ENCODE measurements around the gene PPIH.
"Not testable (repeated sequence)": the region's sequence is repeated elsewhere in the genome, so short reads cannot be mapped to it uniquely, and the experiment has no call there.

Gene PPIH

DNA sequence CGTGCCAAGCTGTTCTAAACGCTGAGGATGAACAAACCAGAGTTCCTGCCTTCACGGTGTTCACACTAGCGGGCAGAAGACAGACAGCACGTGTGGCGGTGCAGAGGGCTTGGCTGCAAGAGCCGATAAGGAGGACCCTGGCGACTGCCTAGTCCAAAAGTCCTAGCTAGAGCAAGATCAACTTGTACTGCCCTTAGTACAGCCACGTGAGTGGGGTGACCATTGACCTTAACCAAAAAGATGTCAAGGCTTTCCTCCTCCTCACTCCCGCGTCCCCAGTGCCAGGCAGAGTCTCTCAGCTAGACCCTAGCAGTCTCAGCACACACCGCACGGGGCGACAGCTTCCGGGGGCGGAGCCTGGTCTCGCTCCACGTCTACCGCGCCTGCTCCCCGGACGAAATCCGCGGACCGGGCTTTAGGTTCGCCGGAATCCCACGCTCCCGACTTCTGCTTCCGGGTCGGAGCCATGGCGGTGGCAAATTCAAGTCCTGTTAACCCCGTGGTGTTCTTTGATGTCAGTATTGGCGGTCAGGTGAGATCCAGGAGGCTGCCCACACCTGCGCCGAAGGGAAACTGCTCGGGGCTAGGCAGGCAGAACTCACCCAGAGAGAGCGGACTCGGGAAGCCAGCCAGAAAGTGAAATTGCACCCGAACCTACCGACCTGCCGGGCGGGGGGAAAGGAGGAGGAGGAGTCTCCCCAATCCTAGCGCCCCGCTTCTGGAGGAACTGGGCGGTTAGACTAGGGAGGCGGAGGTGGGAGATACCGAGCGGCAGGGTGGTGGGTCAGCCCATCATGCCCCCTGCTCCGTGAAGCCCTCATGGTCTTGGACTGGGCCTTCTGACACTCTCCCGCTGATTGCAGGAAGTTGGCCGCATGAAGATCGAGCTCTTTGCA is at the start of gene PPIH:
Gene PPIH, plus strand, starts transcription at position 443 of the 896 bp plus-strand sequence. Its CDS starts 24 bp downstream, at position 467.
- DNase-seq: peak; percentile 87

- DNase-seq: no peak
Measured at GRCh38 chr1:42613803-42614131, 44.5 kb upstream of the PPIH start.

DNA sequence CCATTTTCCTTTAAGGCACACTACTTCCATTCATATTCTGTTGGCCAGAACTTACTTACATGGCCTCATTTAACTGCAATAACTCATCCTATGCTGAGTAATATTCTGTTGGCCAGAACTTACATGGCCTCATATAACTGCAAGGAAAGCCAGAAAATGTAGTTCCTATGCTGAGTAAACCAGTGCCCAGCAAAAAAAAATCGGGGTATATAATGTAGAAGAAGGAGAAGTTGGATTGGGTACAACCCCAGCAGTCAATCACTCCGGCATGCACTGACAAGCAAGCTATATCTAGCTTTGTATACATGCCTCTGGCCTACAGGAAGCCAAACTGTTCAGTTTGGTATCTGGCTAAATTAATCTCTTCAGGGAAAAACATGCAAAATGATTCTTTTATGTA is 39.4 kb upstream of the PPIH start:
- DNase-seq: no peak

GRCh38 chr1:42620307-42620706 is 37.9 kb upstream of the PPIH start:
- DNase-seq: no peak

- not testable (repeated sequence) for DNase-seq
Measured at GRCh38 chr1:42621180-42621579, 37.0 kb upstream of the PPIH start.

GRCh38 chr1:42627205-42627604 is 31.0 kb upstream of the PPIH start:
- not testable (repeated sequence) for DNase-seq

- no peak for DNase-seq
Measured at GRCh38 chr1:42639116-42639515, 19.1 kb upstream of the PPIH start.

DNA sequence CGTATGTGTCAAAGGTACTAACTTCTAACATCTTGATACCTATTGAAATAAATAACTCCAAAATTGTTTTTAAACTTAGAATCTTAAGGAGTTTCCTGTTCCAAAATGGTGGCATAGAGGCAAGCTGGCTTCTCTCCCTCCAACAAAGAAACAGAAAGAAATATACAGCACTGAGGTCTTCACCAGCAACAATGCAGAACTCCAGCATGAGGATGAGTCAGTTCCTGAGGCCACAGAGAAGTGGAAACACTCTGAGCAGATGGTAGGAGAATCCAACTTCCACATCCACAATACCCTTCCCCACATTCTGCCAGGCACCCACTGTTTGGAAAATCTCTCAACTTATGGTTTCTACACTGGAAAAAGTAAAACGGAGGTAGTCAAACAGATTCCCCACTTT is 12.2 kb upstream of the PPIH start:
- no peak for DNase-seq

- no peak for DNase-seq
Measured at GRCh38 chr1:42657201-42657600, 1.0 kb upstream of the PPIH start.

- no peak for DNase-seq
Measured at GRCh38 chr1:42658877-42659337, 684 bp downstream of the PPIH start.

DNA sequence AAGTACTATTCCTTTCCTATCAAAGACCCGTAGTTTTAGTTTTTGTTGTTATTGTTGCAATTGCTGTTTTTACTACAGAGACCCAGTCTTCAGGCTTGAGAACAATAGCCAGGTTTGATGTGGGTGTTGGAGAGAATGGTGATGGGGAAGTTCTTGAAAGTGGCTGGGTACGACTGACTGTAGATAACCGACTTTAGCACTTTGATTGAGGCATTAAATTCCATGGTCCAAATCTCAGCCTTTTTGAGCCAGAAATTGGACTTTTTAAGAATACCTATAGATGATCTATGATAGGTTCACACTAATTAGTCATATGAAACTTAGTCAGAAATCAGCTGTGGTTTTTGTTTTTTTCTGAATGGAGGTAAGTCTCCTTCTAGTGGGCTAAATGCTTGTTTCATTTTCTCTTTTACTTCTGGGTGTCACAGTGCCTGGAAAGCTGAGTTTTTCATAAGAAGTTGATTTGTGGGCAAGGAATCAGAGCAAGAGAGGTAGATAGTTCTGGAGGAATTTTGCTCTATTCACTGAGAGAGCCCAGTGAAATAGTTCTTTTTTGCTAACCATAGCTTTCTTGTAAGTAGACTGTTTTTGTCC is 2.8 kb downstream of the PPIH start:
- no peak for DNase-seq

DNA sequence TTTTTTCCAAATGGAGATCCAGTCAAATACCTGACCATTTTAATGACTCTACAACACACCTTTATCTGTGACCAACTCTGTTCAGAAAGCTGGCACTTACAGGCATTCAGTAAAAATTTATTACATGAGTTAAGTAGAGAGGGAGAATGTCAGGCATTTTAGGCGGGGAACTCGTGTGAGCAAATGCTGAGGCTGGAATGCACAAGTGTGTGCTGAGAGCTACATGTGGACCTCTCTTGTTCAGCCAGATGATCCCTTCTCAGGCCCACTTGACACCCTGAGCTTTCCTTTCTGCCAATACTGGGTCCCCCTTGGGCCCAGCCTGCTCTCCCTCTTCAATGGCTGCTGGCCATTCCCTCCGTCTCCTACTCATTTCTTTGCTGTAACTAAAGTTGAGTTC is 11.7 kb downstream of the PPIH start:
- no peak for DNase-seq

- DNase-seq: no peak
Measured at GRCh38 chr1:42670425-42670824, 12.2 kb downstream of the PPIH start.

DNA sequence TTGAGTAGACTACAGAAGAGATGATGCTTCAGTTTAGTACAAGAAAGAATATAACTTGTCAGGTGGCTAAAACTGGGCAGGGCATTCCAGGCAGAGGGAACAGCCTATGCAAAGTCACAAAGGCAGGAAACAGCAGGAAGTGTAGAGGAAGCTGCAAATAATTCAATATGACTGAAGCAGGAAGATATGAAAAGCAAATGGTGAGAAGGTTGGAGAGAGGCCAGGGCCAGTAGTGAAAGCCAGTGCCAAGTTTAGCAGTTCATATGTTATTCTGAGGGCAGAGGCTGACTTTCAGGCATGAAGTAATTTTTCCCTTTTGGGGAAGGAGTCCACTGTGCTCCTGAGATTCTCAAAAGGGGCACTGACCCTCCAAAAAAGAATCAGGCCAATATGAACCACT is 16.0 kb downstream of the PPIH start:
- no peak for DNase-seq

DNA sequence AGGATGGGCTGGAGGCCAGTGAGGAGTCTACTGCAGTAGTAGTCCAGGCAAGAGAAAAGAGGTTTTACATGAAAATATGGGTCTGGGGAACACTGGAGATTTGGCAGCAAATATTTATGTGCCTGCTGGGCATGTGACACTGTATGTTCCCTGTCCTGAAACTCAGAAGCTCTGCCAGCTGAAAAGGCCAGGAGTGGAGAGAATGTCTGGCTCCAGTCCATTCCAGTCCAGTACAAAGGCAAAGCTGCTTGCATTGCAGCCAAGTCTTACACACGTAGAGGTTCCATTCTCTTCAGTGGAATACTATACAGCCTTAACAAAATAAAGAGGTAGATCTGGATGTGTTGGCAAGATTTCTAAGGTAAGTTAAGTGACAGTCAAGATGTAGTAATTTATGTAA is 16.5 kb downstream of the PPIH start:
- no peak for DNase-seq

- no peak for DNase-seq
Measured at GRCh38 chr1:42675467-42675866, 17.2 kb downstream of the PPIH start.

DNA sequence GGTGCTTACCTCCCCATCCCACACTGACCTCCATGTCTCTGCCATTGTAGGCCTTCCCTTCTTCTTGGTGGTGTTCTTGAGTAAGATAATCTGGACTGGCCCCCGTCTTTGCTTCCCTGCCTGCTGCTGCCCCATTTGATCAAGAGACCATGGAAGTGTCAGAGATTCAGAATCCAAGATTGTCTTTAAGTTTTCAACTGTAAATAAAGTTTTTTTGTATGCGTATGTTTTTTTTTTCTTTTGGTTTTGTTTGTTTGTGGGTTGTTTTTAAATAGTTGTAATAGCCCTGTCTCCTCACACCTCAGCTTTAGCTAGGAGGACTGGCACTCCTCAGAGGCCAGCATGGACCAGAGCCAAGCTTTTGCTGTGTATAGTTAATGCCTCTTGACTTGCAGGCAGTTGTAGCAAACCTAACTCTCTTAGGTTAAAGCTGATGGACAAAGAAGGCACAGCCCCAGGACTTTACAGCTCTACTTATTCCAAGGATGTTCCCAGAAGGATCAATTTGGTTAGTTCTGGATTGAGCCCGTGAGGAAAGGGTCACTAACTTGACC is 18.4 kb downstream of the PPIH start:
- no peak for DNase-seq

GRCh38 chr1:42679364-42679983 is 21.3 kb downstream of the PPIH start:
- no peak for DNase-seq

DNA sequence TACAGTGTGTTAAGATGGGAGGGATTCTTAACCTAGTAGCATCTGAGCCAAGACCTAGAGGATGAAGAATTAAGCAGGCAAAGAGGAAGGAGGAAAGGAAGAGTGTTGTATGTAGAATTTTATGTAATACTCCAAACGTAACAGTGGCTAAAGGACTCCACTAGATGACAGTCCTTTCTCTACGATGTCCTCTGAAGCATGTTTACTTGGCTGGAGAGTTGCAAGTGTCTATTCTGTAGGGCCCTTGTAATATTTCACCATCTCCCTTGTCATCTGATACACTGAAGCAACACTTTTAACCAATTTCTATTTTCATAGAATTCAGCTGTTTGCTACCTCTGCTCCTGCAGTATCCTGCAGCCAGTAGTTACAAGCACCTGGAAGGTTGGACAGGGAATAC is 21.8 kb downstream of the PPIH start:
- DNase-seq: no peak

DNA sequence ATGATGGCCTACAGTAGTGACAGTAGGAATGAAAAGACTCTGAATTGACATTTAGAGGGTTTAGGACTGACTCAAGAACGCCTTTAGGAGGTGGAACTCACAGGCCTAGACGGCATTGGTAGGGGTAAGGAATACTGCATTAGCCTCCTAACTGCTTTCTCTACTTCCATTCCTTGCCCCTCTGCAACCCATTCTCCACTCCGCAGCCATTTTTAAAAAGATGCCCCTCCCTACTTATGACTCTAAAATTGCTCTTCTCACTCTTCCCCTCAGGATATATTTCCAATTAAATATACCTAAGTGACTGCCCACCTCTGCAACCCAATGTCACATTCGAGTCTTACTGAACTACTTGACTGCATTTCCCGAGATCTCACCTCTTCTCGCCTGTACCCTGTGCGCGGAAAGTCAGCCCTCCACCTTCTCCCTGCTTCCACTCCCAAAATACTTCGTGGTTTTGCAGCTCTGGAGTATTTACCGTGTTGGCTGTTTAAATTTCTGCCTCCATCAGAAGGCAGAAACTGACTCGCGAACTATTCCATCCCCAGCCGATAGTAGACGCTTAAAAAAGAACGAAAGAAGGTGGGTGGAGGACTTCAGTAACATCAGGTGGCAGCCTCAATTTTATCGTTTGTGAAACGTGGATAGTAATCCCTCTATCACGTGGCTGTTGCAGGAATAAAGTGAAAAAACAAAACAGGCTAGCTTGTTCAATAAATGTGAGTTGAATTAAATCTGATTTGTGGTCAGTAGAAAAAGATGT is 22.9 kb downstream of the PPIH start:
- DNase-seq: no peak

DNA sequence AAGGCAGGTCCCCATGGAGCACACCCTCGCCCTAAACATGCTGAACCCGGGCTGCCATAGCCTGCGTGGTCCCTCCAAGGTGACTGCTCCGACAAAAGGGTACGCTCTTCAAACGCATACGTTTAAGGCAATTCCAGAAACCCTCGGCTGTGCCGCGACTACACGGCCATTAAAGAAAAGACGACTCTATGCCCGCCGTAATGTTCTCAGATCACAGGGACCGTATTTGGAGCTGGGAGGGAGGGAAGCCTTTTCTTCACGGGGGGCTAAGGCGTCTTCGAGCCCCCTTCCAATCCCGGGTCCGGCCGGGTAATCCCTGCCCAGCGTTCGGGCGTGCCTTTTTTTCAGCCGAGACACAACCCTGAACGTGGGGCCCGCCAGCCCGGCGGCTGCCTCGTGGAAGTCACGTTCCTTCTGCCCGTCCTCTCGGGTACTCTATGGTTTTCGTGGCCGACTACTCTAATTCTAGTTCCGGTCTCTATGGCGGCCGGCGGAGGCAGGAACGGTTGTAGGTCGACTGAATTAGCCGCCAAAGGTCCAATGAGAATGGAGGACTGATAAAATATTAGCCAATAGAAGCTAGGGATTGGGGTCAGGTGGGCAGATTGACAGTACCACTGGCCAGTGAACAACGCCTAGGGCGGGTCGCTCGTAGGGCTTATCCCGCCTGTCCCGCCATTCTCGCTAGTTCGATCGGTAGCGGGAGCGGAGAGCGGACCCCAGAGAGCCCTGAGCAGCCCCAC is 23.7 kb downstream of the PPIH start, which contains the start of gene YBX1:
Gene YBX1, plus strand, starts transcription at position 678 of the 743 bp plus-strand sequence. CDS start 148 bp downstream, outside the sequence.
- DNase-seq: peak; percentile 91

GRCh38 chr1:42682484-42682738 is 24.2 kb downstream of the PPIH start:
- DNase-seq: not testable (repeated sequence)
